ENCODE data around the gene RUVBL1.

- no peak for TF ChIP-seq CTCF (IDR thresholded peaks at IDR 0.05)
- no peak for TF ChIP-seq POLR2A (IDR thresholded peaks at IDR 0.05)
Observed at GRCh38 chr3:128168836-128169235, 45.2 kb upstream of the RUVBL1 start.
